ENCODE measurements around the gene MKS1.
A peak's percentile ranks its signal among the peaks of the same experiment; 100 is the strongest.

The MKS1 gene

GRCh38 chr17:58204796-58205195 is 14.3 kb downstream of the MKS1 start:
- CTCF ChIA-PET: no interaction called here
- POLR2A ChIA-PET: no interaction called here
- no peak for TF ChIP-seq CTCF (IDR thresholded peaks at IDR 0.05; ENCODE audit: insufficient read depth, low read length, missing control alignments)

DNA sequence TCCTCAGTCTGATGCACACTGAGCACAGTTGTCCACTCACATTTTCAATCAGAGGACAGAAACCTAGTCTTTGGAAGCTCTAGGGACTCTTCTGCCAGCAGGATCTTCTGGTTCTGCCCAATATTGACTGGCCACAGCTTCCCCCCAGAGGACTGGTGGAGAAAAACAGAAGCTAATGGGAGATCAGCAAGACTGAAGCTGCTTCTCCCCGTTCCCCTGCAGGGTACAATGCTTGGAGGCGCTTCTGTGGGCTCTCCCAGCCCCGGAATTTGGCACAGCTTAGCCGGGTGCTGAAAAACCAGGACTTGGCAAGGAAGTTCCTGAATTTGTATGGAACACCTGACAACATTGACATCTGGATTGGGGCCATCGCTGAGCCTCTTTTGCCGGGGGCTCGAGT is 16.2 kb downstream of the MKS1 start:
- TF ChIP-seq CTCF (IDR thresholded peaks at IDR 0.05; ENCODE audit: insufficient read depth, low read length, missing control alignments): no peak
- no peak overlapping the region for H3K4me3 ChIP-seq (ENCODE audit: low read depth, low read length)
- ChIA-PET CTCF (interaction anchor here (2.3 kb wide), 1 partner anchor 9 kb away, joined by 7 read pairs; no protein-coding TSS in a partner anchor), POLR2A (no interaction called here)
- DNase-seq (ENCODE audit: low read depth, low spot score): no peak

More at GRCh38 chr17:58204796-58205195, 14.3 kb downstream of the MKS1 start:
- no peak overlapping the region for H3K4me3 ChIP-seq (ENCODE audit: low read depth, low read length)
- no peak for DNase-seq (ENCODE audit: low read depth, low spot score)

- ChIA-PET CTCF (interaction anchor here (0.9 to 2.5 kb wide), 16 partner anchors 8 to 417 kb away, joined by 3 to 16 read pairs (median 5); partner anchors contain the start of gene MKS1), POLR2A (interaction anchor here (1.0 kb wide), 1 partner anchor 19 kb away, joined by 3 read pairs; the partner anchor contains the start of gene MKS1)
- DNase-seq (ENCODE audit: low read depth, low spot score): no peak
- peak; percentile 71 for TF ChIP-seq CTCF (IDR thresholded peaks at IDR 0.05; ENCODE audit: insufficient read depth, low read length, missing control alignments)
- H3K4me3 ChIP-seq (ENCODE audit: low read depth, low read length): no peak overlapping the region
These were observed 18.9 kb downstream of the MKS1 start for GRCh38 chr17:58200024-58200633.

DNA sequence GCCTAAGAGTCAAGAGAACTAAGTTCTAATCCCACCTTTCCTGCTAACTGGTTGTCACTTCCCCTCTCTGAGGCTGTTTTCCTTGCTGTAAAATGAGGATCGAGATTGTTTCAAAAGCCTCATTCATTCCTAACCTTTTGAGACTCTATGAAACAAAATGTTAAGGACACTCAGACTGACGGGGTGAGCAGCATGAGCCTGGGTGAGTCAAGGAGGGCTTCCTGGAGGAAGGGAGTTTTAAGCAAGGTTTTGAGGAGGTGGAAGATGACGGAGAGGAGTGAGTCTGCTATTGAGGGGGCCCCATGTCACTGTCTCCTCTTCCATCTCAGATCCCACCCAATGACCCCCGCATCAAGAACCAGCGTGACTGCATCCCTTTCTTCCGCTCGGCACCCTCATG is 22.4 kb downstream of the MKS1 start:
- POLR2A ChIA-PET: interaction anchor here (0.7 kb wide), 1 partner anchor 23 kb away, joined by 3 read pairs; the partner anchor contains the start of gene MKS1
- CTCF ChIA-PET: no interaction called here
- DNase-seq (ENCODE audit: low read depth, low spot score): no peak
- H3K4me3 ChIP-seq (ENCODE audit: low read depth, low read length): no peak overlapping the region
- TF ChIP-seq CTCF (IDR thresholded peaks at IDR 0.05; ENCODE audit: insufficient read depth, low read length, missing control alignments): no peak

DNA sequence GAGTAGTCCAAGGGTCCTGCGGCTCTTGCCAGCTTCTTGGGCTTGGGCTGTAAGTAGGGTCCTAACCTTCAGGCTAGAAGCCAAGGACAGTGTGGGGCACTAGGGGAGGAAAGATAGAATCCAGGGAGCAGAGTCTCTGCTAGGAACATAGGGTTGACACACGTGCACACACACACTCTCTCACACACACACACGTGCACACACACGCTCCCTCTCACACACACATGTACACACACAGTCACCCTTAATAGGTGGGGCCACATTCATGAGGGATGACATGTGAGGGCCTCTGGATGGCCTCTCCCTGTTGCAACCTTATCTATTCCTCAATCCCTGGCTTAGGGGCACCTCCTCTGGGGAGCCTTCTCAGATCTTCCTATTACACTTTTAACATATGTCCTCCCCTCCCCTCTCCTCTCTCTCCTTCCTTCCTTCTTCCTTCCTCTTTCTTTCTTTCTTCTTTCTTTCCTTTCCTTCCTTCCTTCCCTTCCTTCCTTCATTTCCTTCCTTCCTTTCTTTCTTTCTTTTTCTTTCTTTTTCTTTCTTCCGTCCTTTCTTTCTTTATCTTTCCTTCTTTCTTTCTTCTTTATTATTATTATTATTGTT is 23.4 kb downstream of the MKS1 start:
- no peak for DNase-seq (ENCODE audit: low read depth, low spot score)
- ChIA-PET CTCF (no interaction called here), POLR2A (interaction anchor here (0.7 kb wide), 1 partner anchor 24 kb away, joined by 3 read pairs; the partner anchor contains the start of gene MKS1)
- no peak overlapping the region for H3K4me3 ChIP-seq (ENCODE audit: low read depth, low read length)
- no peak for TF ChIP-seq CTCF (IDR thresholded peaks at IDR 0.05; ENCODE audit: insufficient read depth, low read length, missing control alignments)

GRCh38 chr17:58193641-58194255 is 25.3 kb downstream of the MKS1 start:
- POLR2A ChIA-PET: no interaction called here
- CTCF ChIA-PET: no interaction called here
- no peak for TF ChIP-seq CTCF (IDR thresholded peaks at IDR 0.05; ENCODE audit: insufficient read depth, low read length, missing control alignments)
- H3K4me3 ChIP-seq (ENCODE audit: low read depth, low read length): no peak overlapping the region
- no peak for DNase-seq (ENCODE audit: low read depth, low spot score)

Measured in AG04449 (cell line).